Hematopoietic multipotent progenitor cell (in vitro differentiated cells): ENCODE results near the gene SOX2. TPM values are rescaled to one million over a fixed set of nuclear protein-coding genes. Genes with fewer than 3 reads are reported as not detected.

Experiments used
- DNase-seq, 3 donors: peaks; one replicate each; pipeline ENCODE4 v3.0.0-alpha.2; 2011 to 2015; ENCODE audit warnings: low read depth in 2 of 3, low spot score in 2 of 3
- total RNA-seq: library from RNA; depleted of rRNA; stranded (reverse); fragments of >200 nt; gene quantifications from one replicate; pipeline ENCODE4 v1.2.3, GENCODE V29; 2012

The SOX2 gene
- total RNA-seq, 1 donor: not detected

GRCh38 chr3:181703601-181704420 lies 7.9 kb upstream of the SOX2 start:
- DNase-seq: peak in 1 of 3 donors; percentile 24

GRCh38 chr3:181704421-181705085 lies 7.2 kb upstream of the SOX2 start:
- peak in 2 of 3 donors; percentile 18 to 25 for DNase-seq

- DNase-seq: peak in 2 of 3 donors; percentile 0 to 6
Observed at GRCh38 chr3:181705086-181705480, 6.6 kb upstream of the SOX2 start.

- DNase-seq: peak in 1 of 3 donors; percentile 18
Observed at GRCh38 chr3:181707980-181708379, 3.7 kb upstream of the SOX2 start.

- DNase-seq: peak in 2 of 3 donors; percentile 60 to 73
Observed at GRCh38 chr3:181709537-181710279, 2.0 kb upstream of the SOX2 start.

GRCh38 chr3:181710345-181711291 lies 1.1 kb upstream of the SOX2 start:
- DNase-seq: peak in 2 of 3 donors; percentile 4 to 9

GRCh38 chr3:181712226-181712552 lies 464 bp downstream of the SOX2 start:
- DNase-seq: peak in 1 of 3 donors; percentile 8

GRCh38 chr3:181712553-181713279 lies 991 bp downstream of the SOX2 start:
- DNase-seq: peak in 2 of 3 donors; percentile 31 to 38

GRCh38 chr3:181713280-181713647 lies 1.5 kb downstream of the SOX2 start:
- peak in 2 of 3 donors; percentile 18 to 26 for DNase-seq

- peak in 2 of 3 donors; percentile 15 to 36 for DNase-seq
Observed at GRCh38 chr3:181713676-181714612, 2.2 kb downstream of the SOX2 start.

GRCh38 chr3:181715571-181716340 lies 4.0 kb downstream of the SOX2 start:
- DNase-seq: peak in 2 of 3 donors; percentile 12 to 23

- DNase-seq: peak in 2 of 3 donors; percentile 5 to 6
Observed at GRCh38 chr3:181716966-181717365, 5.2 kb downstream of the SOX2 start.

- DNase-seq: peak in 2 of 3 donors; percentile 0 to 5
Observed at GRCh38 chr3:181717549-181718171, 5.9 kb downstream of the SOX2 start.

- peak in 1 of 3 donors; percentile 0 for DNase-seq
Observed at GRCh38 chr3:181718369-181718768, 6.6 kb downstream of the SOX2 start.

- DNase-seq: peak in 2 of 3 donors; percentile 3 to 11
Observed at GRCh38 chr3:181718987-181719911, 7.5 kb downstream of the SOX2 start.
